WI38 (cell line): ENCODE results near the gene PLOD1.
"Not testable (repeated sequence)": the region's sequence is repeated elsewhere in the genome, so short reads cannot be mapped to it uniquely, and the experiment has no call there.

Experiments used
- H3K4me3 ChIP-seq: 2 replicates; pipeline ENCODE4 v1.5.1; 2011; ENCODE audit warnings: low read depth, mild to moderate bottlenecking, control low read depth, low read length
- TF ChIP-seq, protein P1 (sequence below): IDR thresholded peaks from 2 replicates; pipeline ENCODE4 v1.5.1; 2012; ENCODE audit warnings: low read depth, mild to moderate bottlenecking, control low read depth, low read length

Gene PLOD1

DNA sequence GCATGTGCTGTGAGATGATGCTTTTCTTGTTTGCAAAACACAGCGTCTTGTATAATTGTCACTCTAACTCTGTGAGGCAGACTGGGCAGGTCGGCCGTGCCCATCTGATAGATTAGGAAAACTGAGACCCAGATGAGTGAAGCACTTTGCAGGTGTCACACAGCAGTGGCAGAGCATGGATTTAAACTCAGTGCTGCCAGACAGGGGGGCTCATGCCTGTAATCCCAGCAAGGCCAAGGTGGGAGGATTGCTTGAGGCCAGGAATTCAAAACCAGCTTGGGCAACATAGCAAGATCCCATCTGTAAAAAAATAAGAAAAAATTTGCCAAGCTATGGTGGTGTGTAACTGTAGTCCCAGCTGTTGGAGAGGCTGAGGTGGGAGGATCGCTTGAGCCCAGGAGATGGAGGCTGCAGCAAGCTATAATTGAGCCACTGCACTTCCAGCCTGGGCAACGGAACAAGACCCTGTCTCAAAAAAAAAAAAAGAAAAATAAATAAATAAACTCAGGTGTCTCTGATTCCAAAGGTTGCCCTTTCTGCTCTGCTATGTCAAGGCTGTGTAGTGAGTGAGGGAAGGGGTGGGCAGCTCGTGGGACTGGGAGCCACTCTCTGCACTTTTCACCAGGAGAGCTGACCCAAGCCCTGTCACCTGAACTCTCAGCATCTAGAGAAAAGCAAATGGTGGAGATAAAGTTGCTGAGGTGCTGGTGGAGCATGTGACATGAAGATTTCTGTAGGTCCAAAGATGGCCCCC, 42.9 kb upstream of the PLOD1 start:
- TF ChIP-seq, protein P1, sequence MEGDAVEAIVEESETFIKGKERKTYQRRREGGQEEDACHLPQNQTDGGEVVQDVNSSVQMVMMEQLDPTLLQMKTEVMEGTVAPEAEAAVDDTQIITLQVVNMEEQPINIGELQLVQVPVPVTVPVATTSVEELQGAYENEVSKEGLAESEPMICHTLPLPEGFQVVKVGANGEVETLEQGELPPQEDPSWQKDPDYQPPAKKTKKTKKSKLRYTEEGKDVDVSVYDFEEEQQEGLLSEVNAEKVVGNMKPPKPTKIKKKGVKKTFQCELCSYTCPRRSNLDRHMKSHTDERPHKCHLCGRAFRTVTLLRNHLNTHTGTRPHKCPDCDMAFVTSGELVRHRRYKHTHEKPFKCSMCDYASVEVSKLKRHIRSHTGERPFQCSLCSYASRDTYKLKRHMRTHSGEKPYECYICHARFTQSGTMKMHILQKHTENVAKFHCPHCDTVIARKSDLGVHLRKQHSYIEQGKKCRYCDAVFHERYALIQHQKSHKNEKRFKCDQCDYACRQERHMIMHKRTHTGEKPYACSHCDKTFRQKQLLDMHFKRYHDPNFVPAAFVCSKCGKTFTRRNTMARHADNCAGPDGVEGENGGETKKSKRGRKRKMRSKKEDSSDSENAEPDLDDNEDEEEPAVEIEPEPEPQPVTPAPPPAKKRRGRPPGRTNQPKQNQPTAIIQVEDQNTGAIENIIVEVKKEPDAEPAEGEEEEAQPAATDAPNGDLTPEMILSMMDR, result no peak
- H3K4me3 ChIP-seq, result no peak overlapping the region

GRCh38 chr1:11893907-11894251, 40.6 kb upstream of the PLOD1 start:
- H3K4me3 ChIP-seq, result no peak overlapping the region
- TF ChIP-seq, protein P1, result peak; percentile 92

GRCh38 chr1:11894501-11894900, 40.0 kb upstream of the PLOD1 start:
- not testable (repeated sequence) for H3K4me3 ChIP-seq

DNA sequence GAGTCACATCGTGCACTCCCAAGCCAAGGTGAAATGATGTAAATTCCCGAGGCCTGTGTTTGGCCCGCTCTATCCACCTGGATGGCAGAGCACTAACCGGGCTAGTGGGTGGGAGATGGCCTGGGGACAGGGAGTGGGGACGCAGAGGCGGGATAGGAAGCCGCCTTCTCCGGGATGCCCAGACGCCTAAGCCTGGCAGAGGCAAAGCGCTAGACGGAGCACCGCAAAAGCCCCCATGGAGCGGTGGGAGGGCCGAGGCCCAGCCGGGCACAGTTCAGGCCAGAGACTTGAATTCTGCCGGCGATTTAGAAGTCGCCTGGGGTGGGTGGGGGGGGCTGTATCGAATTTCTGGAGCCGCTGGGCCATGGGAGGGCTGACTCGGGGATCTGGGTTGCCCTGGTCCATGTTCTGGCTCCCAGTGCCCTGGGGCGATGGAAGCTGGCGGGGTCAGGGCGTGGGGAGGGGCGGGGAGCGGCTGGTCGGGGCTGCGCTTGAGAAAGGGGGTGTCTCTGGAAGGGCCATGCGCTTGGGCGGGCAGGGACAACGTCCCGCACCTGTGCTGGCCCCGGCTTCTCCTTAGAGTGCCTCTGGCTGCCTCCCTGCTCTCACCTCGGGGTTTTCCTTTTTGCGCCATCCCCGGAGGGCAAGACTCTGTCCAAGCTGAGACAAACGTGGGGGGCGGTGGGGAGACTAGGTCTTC, 36.3 kb upstream of the PLOD1 start:
- no peak overlapping the region for H3K4me3 ChIP-seq
- TF ChIP-seq, protein P1, result no peak

DNA sequence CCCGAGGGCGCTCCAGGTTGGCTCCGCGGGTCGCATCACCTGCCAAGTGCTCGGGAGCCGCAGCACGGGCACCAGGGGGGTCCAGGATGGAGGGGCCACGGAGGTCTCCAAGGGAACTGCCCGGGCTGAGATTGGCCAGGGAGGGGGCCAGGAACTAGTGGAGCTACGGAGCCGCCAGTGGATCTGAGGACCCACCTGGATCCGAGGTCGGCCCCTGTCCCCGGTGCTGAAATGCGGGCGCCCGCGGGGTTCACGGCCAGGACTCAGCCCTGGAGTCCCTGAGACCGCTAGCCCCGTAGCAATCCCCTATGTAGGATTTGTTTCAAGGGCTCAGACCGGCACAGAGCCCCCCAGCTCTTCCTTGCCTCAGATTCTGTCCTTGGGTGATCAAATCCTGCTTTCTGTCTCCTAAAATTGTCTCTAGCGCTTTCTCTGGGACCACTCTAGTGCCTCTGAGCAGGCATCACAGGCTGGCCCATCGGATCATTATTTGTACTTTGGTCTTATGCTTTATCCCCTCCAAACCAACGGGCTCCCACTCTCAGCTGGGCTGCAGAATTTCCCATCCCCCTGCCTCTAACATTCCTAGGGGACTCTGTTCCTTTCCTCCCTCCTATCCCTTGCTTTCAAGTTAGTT, 35.6 kb upstream of the PLOD1 start:
- H3K4me3 ChIP-seq, result no peak overlapping the region
- TF ChIP-seq, protein P1, result no peak

- H3K4me3 ChIP-seq, result not testable (repeated sequence)
These were observed 33.1 kb upstream of the PLOD1 start for GRCh38 chr1:11901446-11901845.

GRCh38 chr1:11903210-11903609, 31.3 kb upstream of the PLOD1 start:
- no peak overlapping the region for H3K4me3 ChIP-seq
- TF ChIP-seq, protein P1, result no peak

DNA sequence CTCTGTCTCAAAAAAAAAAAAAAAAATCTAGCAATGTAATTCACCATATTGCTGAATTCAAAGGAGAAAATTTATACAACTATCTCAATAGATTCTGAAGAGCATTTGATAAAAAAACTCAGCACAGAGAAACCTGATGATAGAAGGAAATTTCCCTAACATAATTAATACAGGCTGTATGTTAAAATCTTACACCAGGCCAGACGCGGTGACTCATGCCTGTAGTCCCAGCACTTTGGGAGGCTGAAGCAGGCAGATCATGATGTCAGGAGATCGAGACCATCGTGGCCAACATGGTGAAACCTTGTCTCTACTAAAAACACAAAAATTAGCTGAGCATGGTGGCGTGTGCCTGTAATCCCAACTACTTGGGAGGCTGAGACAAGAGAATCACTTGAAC, 30.4 kb upstream of the PLOD1 start:
- H3K4me3 ChIP-seq, result not testable (repeated sequence)
